Rectal smooth muscle tissue (tissue), 1 donor: Measurements from ENCODE around the gene ZC3H12D.

Source experiments
- H3K27ac ChIP-seq: one replicate; pipeline ENCODE4 v1.7.0; 2013; ENCODE audit warnings: low read depth, low read length, inconsistent platforms
- H3K27me3 ChIP-seq: one replicate; pipeline ENCODE4 v1.7.0; 2013; ENCODE audit warnings: low read length; ENCODE audit not compliant: control insufficient read depth, insufficient read depth
- H3K36me3 ChIP-seq: one replicate; pipeline ENCODE4 v1.7.0; 2013; ENCODE audit warnings: low read length; ENCODE audit not compliant: control insufficient read depth, insufficient read depth
- H3K4me1 ChIP-seq: one replicate; pipeline ENCODE4 v1.7.0; 2013; ENCODE audit warnings: low read length; ENCODE audit not compliant: control insufficient read depth, insufficient read depth
- H3K4me3 ChIP-seq: one replicate; pipeline ENCODE4 v1.7.0; 2013; ENCODE audit warnings: low read length
- H3K9ac ChIP-seq: one replicate; pipeline ENCODE4 v1.7.0; 2013; ENCODE audit warnings: low read length

The ZC3H12D gene

GRCh38 chr6:149405823-149406765 is 78.7 kb downstream of the ZC3H12D start:
- Histone ChIP-seq H3K4me3 (no peak overlapping the region), H3K4me1 (no peaks in the 10 kb centered on the region), H3K27me3 (no peaks in the 10 kb centered on the region), H3K9ac (no peak overlapping the region), H3K36me3 (peaks cover 3% of the 10 kb centered on the region), H3K27ac (no peak overlapping the region)

GRCh38 chr6:149403534-149403933 is 81.3 kb downstream of the ZC3H12D start:
- Histone ChIP-seq H3K9ac (no peak overlapping the region), H3K27ac (no peak overlapping the region), H3K4me1 (no peaks in the 10 kb centered on the region), H3K4me3 (no peak overlapping the region), H3K27me3 (no peaks in the 10 kb centered on the region), H3K36me3 (peaks cover 3% of the 10 kb centered on the region)

- H3K9ac ChIP-seq = no peak within 1 kb of the TSS
- peaks cover 3% of the 10 kb centered on the region for H3K36me3 ChIP-seq
- no peaks in the 10 kb centered on the region for H3K27me3 ChIP-seq
- no peak within 1 kb of the TSS for H3K4me3 ChIP-seq
- H3K4me1 ChIP-seq = no peaks in the 10 kb centered on the region
- no peak within 1 kb of the TSS for H3K27ac ChIP-seq
Measured at GRCh38 chr6:149400050-149400449, 84.8 kb downstream of the ZC3H12D start, which contains the start of gene SUMO4. Gene SUMO4 (plus strand): TSS chr6:149400262. CDS start chr6:149400392, 130 bp downstream.

- Histone ChIP-seq H3K4me3 (no peak overlapping the region), H3K27me3 (no peaks in the 10 kb centered on the region), H3K9ac (no peak overlapping the region), H3K4me1 (peaks cover 2% of the 10 kb centered on the region), H3K27ac (no peak overlapping the region), H3K36me3 (peaks cover 3% of the 10 kb centered on the region)
Measured at GRCh38 chr6:149397384-149397783, 87.4 kb downstream of the ZC3H12D start.
